ENCODE results near the gene SRSF1. TPM values are rescaled to one million over a fixed set of nuclear protein-coding genes. Genes with fewer than 3 reads are reported as not detected.
"Not testable (repeated sequence)": the region's sequence is repeated elsewhere in the genome, so short reads cannot be mapped to it uniquely, and the experiment has no call there.

SRSF1 gene
- total and polyA plus RNA-seq, 7 donors, result 90.6 to 214 (median 138) TPM

DNA sequence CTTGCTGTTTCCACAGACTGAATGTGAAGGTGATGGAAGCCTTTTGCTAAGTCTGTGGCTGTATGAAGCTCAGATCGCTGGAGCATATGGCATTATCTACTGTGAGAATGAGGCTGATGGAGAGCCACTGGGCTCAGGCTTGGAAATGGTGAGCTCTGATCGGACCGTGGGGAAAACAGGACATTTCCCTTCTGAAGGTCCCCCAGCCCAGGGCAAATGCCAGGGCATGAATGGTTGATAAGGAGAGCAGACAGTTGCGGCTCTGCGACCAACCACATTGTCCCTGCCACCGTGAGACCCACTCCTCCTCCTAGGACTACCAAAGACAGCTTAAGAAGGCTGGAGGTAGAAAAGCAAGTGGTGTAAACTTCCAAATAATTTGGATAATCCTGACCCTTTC, 47.1 kb downstream of the SRSF1 start:
- DNase-seq, result no peak
- Histone ChIP-seq H3K36me3 (no peaks in the 10 kb centered on the region), H3K27me3 (no peaks in the 10 kb centered on the region), H3K4me1 (peaks cover 0 to 14% (median 10%) of the 10 kb centered on the region in 4 donors), H3K27ac (no peak overlapping the region), H3K9me3 (no peaks in the 10 kb centered on the region), H3K4me3 (no peak overlapping the region)
- WGBS, 2 donors, result 94 to 98% methylated on average over 6 of the region's 6 CpGs
- intact Hi-C loops (cut with DNase I), result no loop called here
- TF ChIP-seq POLR2AphosphoS5 (IDR thresholded peaks at IDR 0.05) (no peak), EP300 (IDR thresholded peaks at IDR 0.05) (no peak), POLR2A (IDR thresholded peaks at IDR 0.05) (no peak)
- TF ChIP-seq, protein P1, sequence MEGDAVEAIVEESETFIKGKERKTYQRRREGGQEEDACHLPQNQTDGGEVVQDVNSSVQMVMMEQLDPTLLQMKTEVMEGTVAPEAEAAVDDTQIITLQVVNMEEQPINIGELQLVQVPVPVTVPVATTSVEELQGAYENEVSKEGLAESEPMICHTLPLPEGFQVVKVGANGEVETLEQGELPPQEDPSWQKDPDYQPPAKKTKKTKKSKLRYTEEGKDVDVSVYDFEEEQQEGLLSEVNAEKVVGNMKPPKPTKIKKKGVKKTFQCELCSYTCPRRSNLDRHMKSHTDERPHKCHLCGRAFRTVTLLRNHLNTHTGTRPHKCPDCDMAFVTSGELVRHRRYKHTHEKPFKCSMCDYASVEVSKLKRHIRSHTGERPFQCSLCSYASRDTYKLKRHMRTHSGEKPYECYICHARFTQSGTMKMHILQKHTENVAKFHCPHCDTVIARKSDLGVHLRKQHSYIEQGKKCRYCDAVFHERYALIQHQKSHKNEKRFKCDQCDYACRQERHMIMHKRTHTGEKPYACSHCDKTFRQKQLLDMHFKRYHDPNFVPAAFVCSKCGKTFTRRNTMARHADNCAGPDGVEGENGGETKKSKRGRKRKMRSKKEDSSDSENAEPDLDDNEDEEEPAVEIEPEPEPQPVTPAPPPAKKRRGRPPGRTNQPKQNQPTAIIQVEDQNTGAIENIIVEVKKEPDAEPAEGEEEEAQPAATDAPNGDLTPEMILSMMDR (IDR thresholded peaks at IDR 0.05), result no peak

DNA sequence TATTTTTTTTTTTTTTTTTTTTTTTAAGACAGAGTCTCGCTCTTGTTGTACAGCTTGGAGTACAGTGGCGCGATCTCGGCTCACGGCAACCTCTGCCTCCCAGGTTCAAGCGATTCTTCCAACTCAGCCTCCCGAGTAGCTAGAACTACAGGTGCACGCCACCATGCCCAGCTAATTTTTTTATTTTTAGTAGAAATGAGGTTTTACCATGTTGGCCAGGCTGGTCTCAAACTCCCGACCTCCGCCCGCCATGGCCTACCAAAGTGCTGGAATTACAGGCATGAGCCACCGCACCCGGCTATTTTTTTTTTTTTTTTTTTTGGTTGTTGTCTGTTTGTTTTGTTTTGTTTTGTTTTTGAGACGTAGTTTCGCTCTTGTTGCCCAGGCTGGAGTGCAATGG, 48.7 kb downstream of the SRSF1 start:
- H3K27me3 ChIP-seq; H3K9me3 ChIP-seq; H3K4me3 ChIP-seq; H3K36me3 ChIP-seq; intact Hi-C loops (cut with DNase I); DNase-seq; H3K27ac ChIP-seq: not testable (repeated sequence)
- WGBS, 2 donors, result 96% methylated on average over 15 of the region's 15 CpGs
- H3K4me1 ChIP-seq, result peaks cover 0 to 23% (median 20%) of the 10 kb centered on the region in 4 donors

DNA sequence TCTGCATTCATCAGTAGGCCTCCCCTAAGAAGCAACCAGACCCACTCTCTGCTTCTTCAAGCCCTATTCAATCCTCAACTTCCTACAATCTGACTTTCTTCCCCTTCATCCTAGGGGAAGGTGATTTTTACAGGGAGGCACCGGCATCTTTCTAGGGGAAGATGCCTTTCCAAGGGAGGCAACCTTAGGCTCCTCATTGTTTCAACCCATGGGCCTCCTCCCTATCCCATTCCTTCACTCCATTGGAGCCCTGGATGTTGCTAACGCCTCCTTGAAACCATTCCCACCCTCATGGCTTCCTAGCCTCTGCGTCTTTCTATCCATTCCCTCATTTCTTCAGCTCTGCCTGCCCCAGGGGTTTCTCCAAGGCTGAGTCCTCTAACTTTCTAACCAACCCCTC, 49.2 kb downstream of the SRSF1 start:
- Histone ChIP-seq H3K4me3 (no peak overlapping the region), H3K36me3 (no peaks in the 10 kb centered on the region), H3K27me3 (no peaks in the 10 kb centered on the region), H3K27ac (peak overlapping the region in 2 of 4 donors; percentile 25 to 97), H3K4me1 (peaks cover 0 to 28% (median 25%) of the 10 kb centered on the region in 4 donors), H3K9me3 (no peaks in the 10 kb centered on the region)
- TF ChIP-seq POLR2AphosphoS5 (IDR thresholded peaks at IDR 0.05) (no peak), EP300 (IDR thresholded peaks at IDR 0.05) (no peak)
- TF ChIP-seq, protein P1 (IDR thresholded peaks at IDR 0.05), result no peak
- intact Hi-C loops (cut with DNase I), result loop anchor here (2.0 kb wide), 1 partner anchor 25 kb away; no protein-coding TSS in a partner anchor
- DNase-seq, result no peak
- WGBS, 2 donors, result 89 to 93% methylated on average over 3 of the region's 3 CpGs

DNA sequence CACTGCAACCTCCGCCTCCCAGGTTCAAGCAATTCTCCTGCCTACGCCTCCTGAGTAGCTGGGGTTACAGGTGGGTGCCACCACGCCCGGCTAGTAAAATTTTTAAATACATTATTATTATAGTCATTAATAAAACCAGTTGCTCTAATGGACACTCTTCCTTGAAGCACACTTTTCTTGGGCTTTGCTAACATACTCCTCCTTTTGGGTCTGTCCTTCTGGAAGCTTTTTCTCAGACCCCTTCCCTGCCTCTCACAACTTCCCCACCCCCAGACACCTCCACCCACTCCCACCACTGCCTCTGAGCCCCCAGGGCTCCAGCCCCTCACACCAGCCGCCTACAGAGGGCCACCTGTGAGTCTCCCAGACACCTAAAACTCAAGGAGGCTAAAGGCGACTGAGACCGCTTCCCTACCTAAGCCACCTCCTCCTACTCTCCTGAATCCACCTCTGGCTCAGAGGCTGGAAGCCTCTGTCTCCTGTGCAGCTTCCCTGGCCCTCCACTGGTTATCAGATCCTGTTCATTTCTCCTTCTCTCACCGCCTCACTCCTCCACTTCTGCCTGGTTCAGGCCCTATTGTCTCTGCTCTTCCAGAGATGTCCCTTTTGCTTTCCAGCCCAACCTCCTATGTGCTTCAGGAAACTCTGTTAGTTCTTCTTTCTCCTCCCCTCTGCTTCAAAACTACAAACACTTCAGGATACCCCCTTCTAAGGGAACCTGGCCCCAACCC, 49.8 kb downstream of the SRSF1 start:
- Histone ChIP-seq H3K27me3 (no peaks in the 10 kb centered on the region), H3K4me3 (no peak overlapping the region), H3K9me3 (no peaks in the 10 kb centered on the region), H3K36me3 (no peaks in the 10 kb centered on the region), H3K27ac (peak overlapping the region in 3 of 4 donors; percentile 22 to 100 (median 97)), H3K4me1 (peaks cover 0 to 34% (median 31%) of the 10 kb centered on the region in 4 donors)
- 89 to 94% methylated on average over 8 of the region's 8 CpGs for WGBS, 2 donors
- intact Hi-C loops (cut with DNase I), result loop anchor here (2.0 kb wide), 1 partner anchor 26 kb away; no protein-coding TSS in a partner anchor
- TF ChIP-seq, protein P1 (IDR thresholded peaks at IDR 0.05), result no peak
- TF ChIP-seq EP300 (IDR thresholded peaks at IDR 0.05), result no peak
- no peak for TF ChIP-seq POLR2AphosphoS5 (IDR thresholded peaks at IDR 0.05)
- no peak for TF ChIP-seq POLR2A (IDR thresholded peaks at IDR 0.05)
- DNase-seq, result peak; percentile 55

- Histone ChIP-seq H3K4me3 (peak overlapping the region in 2 of 4 donors; percentile 91 to 96), H3K36me3 (no peaks in the 10 kb centered on the region), H3K27ac (peak overlapping the region; percentile 86 to 100 (median 98)), H3K4me1 (peaks cover 0 to 42% (median 39%) of the 10 kb centered on the region in 4 donors), H3K9me3 (no peaks in the 10 kb centered on the region), H3K27me3 (no peaks in the 10 kb centered on the region)
- peak; percentile 55 for DNase-seq
- no peak for TF ChIP-seq POLR2A (IDR thresholded peaks at IDR 0.05)
- no peak for TF ChIP-seq EP300 (IDR thresholded peaks at IDR 0.05)
- TF ChIP-seq POLR2AphosphoS5 (IDR thresholded peaks at IDR 0.05), result no peak
- TF ChIP-seq, protein P1 (IDR thresholded peaks at IDR 0.05), result no peak
- 39 to 48% methylated on average over 13 of the region's 13 CpGs for WGBS, 2 donors
- intact Hi-C loops (cut with DNase I), result loop anchor here (2.0 kb wide), 1 partner anchor 26 kb away; no protein-coding TSS in a partner anchor
Observed at GRCh38 chr17:57956291-57957119, 50.5 kb downstream of the SRSF1 start.

Measured in sigmoid colon (tissue), 7 donors.